ENCODE measurements around the gene SMAP1.

Gene SMAP1

DNA sequence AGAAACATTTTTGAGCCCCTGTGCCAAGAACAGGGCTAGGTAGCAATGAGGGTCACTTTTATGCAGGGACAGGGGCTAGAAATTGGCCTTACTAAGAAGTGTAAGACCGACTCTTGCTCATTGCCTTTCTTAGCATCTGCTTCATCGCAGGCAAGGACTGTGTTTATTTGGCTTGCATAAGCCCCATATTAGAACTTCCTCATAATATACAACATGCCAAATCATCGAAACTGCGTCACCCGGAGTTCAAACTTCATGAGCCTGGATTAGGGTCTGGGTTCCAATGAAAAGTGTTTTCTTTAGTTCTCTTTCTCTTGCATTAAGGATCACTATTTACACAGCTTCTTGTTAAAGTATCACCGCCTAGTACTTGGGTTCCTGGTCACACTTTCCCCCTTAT, 977 bp upstream of the SMAP1 start:
- H3K4me3 ChIP-seq (ENCODE audit: low read length) = no peak overlapping the region
- TF ChIP-seq, protein P1, sequence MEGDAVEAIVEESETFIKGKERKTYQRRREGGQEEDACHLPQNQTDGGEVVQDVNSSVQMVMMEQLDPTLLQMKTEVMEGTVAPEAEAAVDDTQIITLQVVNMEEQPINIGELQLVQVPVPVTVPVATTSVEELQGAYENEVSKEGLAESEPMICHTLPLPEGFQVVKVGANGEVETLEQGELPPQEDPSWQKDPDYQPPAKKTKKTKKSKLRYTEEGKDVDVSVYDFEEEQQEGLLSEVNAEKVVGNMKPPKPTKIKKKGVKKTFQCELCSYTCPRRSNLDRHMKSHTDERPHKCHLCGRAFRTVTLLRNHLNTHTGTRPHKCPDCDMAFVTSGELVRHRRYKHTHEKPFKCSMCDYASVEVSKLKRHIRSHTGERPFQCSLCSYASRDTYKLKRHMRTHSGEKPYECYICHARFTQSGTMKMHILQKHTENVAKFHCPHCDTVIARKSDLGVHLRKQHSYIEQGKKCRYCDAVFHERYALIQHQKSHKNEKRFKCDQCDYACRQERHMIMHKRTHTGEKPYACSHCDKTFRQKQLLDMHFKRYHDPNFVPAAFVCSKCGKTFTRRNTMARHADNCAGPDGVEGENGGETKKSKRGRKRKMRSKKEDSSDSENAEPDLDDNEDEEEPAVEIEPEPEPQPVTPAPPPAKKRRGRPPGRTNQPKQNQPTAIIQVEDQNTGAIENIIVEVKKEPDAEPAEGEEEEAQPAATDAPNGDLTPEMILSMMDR (conservative IDR thresholded peaks at IDR 0.05; ENCODE audit: low read length) = no peak
- no peak for DNase-seq (ENCODE audit: low read depth)

DNA sequence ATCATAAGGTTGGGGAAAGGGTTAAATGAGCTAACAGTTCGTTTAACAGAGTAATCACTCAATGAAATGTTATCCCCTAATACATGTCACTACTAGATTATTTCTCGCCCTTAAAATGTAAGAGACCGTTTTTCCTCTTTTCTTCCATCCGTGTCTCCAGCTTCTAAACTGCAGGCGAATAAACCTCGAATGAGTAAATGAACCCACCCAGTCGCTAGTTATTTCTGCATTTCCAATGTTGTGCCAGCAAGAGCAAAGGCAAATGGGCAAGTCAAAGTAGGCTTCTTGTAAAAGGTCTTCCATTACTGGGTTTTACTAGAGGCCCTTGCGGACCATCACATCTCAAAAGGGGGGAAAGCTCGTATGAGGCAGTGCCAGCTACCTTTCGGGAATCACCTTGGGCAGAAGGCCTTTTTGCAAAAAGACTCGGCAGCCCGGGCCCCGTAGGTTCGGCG, 400 bp upstream of the SMAP1 start:
- DNase-seq (ENCODE audit: low read depth) = no peak
- TF ChIP-seq, protein P1 (conservative IDR thresholded peaks at IDR 0.05; ENCODE audit: low read length) = no peak
- peak overlapping the region; percentile 92 for H3K4me3 ChIP-seq (ENCODE audit: low read length)

DNA sequence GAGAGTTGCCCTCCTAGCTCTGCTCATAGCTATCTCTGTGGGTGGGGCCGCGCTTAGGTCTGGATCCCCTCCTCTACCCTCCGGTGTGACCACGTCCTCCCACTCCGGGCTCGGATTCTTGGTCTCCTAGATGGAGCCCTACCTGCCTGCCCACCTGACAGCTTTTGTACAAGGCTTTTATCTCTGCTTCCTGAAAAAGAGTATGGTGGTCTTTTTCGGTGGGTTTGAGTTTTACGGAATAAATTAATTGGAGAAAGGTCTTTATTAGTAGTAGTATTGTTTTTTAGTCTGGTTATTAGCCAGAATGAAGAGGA, 773 bp downstream of the SMAP1 start:
- TF ChIP-seq, protein P1 (conservative IDR thresholded peaks at IDR 0.05; ENCODE audit: low read length) = no peak
- peak; percentile 17 for DNase-seq (ENCODE audit: low read depth)
- peak overlapping the region; percentile 92 for H3K4me3 ChIP-seq (ENCODE audit: low read length)

- peak overlapping the region; percentile 92 for H3K4me3 ChIP-seq (ENCODE audit: low read length)
- DNase-seq (ENCODE audit: low read depth) = no peak
- TF ChIP-seq, protein P1 (conservative IDR thresholded peaks at IDR 0.05; ENCODE audit: low read length) = no peak
Observed at GRCh38 chr6:70669133-70669532, 1.4 kb downstream of the SMAP1 start.

GRCh38 chr6:70672549-70672948, 4.9 kb downstream of the SMAP1 start:
- H3K4me3 ChIP-seq (ENCODE audit: low read length) = no peak overlapping the region
- no peak for DNase-seq (ENCODE audit: low read depth)
- TF ChIP-seq, protein P1 (conservative IDR thresholded peaks at IDR 0.05; ENCODE audit: low read length) = no peak

DNA sequence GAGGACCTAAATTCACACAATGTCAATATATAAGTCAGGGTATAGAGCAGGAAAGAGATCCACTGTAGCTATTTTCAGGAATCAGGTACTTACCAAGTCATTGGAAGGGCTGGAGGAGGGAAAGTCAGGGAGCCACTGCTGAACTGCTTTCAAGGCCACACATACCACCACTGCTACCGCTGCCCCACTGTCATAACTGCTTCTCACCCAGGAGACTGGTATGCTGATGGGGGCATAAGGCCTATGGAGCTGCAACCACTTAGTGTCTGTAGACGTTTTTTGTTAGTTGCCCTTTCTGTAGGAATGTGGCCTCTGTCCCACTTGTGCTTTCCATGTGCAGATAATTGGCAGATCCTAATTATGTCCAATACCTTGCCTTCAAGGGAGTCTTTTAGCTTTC, 5.4 kb downstream of the SMAP1 start:
- DNase-seq (ENCODE audit: low read depth) = peak; percentile 6
- TF ChIP-seq, protein P1 (conservative IDR thresholded peaks at IDR 0.05; ENCODE audit: low read length) = no peak
- H3K4me3 ChIP-seq (ENCODE audit: low read length) = no peak overlapping the region

- peak; percentile 25 for DNase-seq (ENCODE audit: low read depth)
- H3K4me3 ChIP-seq (ENCODE audit: low read length) = no peak overlapping the region
- TF ChIP-seq, protein P1 (conservative IDR thresholded peaks at IDR 0.05; ENCODE audit: low read length) = no peak
Observed at GRCh38 chr6:70673601-70674000, 5.9 kb downstream of the SMAP1 start.
